ENCODE measurements around the gene CNPY3.

GRCh38 chr6:42947950-42948349 is 18.7 kb downstream of the CNPY3 start:
- no peak for TF ChIP-seq EP300 (conservative IDR thresholded peaks at IDR 0.05; ENCODE audit: poor library complexity, severe bottlenecking)
- no peak for TF ChIP-seq CTCF (IDR thresholded peaks at IDR 0.05; ENCODE audit: poor library complexity, severe bottlenecking)
- TF ChIP-seq POLR2AphosphoS5 (IDR thresholded peaks at IDR 0.05): no peak
